Stromal cell of bone marrow (primary cell): Measurements from ENCODE around the gene VMP1.
"Not testable (repeated sequence)": the region's sequence is repeated elsewhere in the genome, so short reads cannot be mapped to it uniquely, and the experiment has no call there.

ENCODE experiments used
- DNase-seq: peaks from one replicate; pipeline ENCODE4 v3.0.0-alpha.2; 2012; ENCODE audit warnings: low read depth

Gene VMP1

DNA sequence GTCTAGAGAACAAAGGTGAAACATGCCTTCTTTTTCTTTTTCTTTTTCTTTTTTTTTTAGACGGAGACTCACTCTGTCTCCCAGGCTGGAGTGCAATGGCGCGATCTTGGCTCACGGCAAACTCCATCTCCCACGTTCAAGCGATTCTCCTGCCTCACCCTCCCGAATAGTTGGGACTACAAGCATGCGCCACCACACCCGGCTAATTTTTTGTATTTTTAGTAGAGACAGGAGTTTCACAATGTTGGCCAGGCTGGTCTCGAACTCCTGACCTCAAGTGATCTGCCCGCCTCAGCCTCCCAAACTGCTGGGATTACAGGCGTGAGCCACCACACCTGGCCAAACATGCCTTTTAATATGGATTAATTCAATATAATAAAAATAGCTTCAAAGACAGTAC, 47.6 kb downstream of the VMP1 start:
- DNase-seq, result not testable (repeated sequence)

DNA sequence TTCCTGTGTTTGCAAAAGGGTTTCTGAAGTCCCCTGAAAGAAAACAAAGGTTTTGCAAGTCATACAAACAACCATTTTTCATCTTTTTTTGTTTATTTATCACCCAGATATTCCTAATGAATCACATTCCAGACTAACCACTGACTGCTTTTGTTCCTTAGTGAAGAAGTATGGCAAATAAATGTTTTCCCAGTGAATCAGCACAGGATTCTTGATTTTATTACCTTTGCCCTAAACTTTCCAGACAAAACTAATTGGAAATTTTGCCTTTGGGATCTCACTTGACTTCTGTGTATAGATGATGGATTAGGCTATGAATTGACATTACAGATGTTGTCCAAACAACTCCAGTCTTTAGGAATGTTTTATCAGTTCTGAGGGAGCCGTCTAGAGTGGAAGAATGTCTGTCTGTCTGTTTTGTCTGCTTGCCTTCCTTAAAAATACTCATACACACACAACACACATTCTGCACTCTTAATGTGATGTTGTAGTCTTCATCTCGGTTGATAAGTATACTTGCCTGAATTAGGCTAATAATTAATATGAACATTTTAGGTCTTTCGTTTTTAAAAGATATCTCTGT, 48.9 kb downstream of the VMP1 start:
- DNase-seq, result peak; percentile 49

DNA sequence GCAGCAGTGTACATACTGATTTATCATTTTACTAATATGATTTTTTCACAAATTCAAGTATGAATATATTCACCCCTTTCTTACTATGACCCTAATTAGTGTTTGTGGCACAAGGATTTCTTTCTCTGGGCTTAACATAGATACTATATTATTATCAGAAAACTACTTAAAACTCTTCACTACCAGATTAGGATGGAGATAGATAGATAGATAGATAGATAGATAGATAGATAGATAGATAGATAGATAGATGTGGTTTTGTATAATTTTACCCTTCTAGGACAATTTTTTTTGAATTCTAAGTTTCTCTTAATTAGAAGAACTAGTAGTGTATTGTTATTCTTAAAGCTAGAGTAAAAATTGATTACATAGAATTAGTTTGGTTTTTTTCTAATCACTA, 49.6 kb downstream of the VMP1 start:
- no peak for DNase-seq

DNA sequence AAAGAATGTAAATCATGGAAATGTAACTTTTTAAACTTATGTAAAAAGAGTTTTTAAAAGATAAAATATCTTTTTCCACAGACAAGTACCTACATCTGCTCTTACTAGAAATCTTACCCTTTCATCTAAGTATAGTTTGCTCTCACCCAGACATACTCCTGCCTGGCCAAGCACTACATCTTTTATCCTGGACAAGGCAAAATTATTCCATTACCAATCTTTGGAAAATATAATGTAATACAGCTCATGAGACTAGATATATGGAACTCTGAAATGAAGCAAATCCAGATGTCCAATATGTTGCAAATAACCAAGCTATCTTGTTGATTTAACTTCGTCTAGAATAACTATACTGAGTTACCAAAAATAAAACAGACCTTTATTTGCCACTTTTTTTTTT, 50.0 kb downstream of the VMP1 start:
- DNase-seq, result no peak

DNA sequence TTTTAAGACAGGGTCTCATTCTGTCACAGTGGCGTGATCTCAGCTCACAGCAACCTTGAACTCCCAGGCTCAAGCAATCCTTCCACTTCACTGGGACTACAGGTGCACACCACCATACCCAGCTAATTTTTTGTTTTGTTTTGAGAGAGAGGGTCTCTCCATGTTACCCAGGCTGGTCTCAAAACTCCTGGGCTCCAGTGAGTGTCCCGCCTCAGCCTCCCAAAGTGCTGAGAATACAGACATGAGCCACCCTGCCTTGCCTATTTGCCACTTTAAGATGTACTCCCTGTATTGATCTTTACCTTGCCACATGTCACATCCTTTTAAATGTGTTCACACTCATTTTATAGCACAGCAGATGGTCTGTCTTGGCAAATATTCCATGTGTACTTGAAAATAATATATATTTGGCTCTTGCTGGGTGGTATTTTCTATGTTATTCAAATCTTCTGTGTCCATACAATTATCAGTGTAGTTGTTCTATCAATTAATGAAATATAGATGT, 50.5 kb downstream of the VMP1 start:
- DNase-seq, result no peak

DNA sequence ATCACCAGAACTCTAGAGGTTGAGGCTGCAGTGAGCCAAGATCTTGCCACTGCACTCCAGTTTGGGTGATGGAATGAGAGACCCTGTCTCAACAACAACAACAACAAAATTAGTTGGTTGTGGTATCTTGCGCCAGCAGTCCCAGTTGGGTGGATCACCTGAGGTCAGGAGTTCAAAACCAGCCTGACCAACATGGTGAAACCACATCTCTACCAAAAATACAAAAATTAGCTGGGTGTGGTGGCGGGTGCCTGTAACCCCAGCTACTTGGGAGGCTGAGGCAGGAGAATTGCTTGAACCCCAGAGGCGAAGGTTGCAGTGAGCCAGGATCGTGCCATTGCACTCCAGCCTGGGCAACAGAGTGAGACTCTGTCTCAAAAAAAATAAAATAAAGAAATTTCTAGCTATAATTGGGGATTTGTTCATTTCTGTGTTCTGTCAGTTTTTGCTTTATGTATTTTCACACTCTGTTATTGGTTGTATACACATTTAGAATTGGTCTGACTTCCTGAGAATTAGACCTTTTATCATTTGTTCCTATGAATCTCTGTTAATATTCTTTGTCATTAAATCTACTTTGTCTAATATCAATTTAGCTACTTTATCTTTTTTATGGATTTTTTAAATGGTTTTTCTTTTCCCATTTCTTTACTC, 51.7 kb downstream of the VMP1 start:
- DNase-seq, result not testable (repeated sequence)

DNA sequence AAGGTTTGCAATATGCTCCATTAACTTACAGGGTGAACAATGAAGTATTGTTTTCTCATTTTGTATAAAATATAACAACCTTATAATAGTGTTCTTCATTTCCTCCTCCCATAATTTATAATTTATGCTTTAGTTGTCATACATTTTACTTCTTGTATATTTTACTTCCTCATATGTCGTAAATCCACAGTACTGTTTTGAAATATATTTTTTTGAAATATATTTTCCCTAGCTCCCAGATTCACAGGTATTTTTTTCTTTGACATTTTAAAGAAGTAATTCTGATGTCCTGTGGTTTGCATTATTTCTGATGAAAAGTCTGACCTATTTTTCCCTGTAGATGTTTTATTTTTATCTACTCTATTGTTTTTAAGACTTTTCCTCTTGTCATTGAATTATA, 52.7 kb downstream of the VMP1 start:
- no peak for DNase-seq

DNA sequence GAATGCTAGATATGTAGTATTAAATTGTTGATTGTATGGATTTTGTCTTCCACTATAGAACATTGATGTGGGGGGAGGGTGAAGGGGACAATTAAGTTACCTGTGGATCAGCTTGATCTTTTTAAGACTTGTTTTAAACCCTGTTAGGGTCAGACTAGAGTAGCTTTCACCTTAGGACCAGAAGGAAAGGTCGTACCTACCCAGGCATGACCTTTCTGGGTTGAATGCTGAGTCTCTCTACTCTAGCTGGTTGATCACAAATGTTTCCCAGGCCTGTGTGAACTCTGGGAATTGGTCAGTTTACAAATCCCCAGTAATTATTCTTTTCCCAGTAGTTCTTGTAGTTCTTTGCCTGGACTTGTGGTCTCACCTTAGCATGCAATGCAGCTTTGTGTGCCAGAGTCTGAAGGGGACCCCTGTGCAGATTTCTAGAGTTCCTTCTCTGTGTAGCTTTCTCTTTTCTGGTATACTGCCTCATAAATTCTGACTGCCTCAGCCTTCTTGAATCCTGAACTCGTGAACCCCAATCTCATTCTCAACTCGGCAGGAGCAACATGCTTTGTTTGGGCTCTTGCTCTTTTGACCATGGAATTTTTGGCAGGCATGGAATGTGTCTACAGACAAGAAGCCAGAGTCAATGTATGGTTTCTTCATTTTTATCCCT, 54.1 kb downstream of the VMP1 start:
- no peak for DNase-seq

DNA sequence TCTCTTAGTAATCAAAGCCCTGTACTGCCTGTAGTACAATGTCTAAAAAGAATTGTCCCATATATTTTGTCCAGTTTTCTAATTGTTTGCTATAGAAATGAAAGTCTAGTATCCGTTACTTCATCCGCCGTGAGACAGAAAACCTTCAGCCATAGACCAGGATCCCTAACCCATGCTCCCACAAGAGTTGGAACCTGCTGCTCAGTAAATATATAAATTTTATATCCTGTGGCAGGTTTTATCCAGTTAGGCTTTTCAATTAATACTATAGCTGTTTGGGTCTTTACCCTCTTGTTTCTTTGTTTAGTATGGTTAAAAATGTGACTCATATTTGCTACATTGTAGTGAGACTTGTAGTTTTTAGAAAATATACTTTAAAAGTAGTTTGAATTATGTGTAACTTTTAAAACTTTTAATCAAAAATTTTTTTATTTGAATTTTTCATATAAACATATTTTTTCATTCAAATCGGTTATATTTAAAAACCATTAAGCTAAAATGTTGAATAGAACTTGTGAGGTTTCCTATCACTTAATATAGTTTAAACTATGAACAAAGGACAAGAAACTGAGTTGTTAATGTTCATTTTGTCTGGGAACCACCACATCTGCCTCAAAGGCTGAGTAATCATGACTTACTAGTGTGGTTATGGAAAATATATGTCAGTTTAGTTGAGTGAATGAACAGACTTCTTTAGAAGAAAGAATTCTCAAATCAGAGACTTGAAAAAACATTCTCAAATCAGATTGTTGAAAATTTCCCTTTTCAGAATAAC, 54.8 kb downstream of the VMP1 start:
- peak; percentile 79 for DNase-seq

DNA sequence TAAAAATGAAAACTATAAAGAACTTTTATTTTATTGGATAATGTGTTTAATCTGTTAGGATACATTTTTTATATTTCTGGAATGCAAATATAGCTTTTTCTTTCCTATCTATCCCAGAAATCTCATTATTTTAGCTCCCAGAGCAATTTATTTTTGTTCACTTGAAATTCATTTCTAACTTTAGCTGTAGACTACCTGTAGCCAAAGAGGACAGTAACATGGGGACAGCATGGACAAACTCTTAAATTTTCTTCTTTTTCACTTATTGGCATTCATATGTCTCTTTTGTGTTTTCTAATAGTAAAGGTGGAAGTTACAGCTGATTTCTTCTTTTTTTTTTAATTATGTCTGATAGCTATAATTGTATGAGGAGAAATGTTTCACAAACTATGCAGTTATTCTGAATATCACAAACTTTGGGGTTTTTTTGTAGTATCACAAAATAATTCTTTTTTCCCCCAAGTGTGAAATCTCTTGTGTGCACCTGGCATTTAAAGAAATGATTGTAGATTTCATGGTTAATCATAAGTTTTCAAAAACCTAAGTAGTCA, 55.4 kb downstream of the VMP1 start:
- DNase-seq, result no peak

DNA sequence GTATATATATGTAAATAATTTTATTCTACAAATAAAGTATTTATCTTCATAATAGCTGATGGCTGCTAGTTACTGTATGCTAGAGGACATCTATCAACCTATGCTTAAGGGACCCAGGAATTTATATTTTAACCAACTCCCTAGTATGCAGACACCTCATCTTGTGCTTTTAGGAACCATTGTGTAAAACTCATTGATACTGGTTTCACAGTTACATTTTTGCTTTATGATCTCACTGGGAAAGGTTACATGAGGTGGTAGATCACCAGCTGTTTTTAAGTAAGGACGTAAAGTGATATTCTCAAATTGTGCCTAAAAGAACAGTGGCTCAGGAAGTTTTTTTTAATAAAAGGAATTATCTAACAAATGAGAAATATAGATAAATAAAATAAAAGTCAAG, 56.4 kb downstream of the VMP1 start:
- peak; percentile 63 for DNase-seq

DNA sequence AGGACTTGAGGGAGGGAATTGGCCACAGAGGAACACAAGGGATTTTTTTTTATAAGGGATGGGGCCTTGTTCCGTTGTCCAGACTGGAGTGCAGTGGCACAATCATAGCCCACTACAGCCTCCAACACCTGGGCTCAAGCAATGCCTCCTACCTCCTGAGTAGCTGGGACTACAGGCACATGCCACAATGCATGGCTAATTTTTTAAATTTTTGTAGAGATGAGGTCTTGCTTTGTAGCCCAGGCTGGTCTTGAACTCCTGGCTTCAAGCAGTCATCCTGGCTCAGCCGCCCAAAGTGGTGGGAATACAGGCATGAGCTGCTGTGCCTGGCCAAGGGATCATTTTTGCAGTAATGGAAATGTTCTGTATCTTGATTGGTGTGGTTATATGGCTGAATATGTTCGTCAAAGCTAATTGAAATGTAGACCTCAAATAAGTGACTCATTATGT, 56.9 kb downstream of the VMP1 start:
- no peak for DNase-seq

DNA sequence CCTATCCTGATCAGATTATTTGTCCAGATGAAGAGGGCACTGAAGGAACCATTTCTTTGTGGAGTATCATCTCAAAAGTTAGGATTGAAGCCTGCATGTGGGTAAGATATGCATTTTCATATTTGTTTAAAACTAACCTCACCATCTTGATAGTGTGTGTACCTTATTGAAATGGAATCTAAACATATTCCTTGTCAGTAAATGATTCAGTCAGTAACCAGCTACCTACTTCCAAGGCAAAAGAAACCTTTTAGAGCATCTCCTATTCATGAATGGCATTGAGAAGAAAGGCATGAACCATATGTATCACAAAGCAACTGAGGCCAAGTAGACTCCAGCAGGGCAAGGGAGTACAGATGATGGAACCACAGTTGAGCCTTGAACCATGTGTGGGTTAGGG, 57.6 kb downstream of the VMP1 start:
- DNase-seq, result no peak

DNA sequence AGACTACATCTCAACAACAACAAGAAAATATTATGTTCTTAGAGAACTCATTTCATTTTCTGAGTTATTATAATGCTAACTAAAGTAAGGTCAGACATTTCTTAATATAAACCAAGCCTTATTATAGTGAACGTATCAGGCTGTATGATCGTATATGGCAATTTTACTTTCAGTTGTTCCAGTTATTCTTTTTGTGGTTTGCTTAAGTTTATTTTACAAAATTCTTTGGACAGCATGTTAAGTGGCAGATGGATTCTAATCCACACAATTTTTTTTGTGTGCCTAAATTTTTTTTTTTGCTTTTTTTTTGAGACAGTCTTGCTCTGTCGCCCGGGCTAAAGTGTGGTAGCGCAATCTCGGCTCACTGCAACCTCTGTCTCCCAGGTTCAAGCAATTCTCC, 59.0 kb downstream of the VMP1 start:
- no peak for DNase-seq

DNA sequence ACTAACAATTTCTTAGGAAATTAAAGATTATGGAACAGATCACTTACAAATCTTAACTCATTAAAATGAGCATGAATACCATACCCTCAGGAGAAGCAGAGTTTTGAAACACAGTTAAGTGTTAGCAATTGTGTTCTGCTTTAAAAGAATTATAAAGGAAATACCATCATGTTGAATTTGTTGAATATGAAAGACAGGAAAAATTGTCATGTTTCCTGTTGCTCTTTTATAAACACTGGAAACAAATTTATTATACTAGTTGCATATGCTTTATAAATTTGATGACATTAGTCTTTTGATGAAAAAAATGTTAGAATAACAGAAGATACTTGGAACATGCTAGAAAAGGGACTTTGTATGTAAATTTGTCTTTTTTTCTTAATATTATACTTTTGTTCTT, 59.7 kb downstream of the VMP1 start:
- no peak for DNase-seq

DNA sequence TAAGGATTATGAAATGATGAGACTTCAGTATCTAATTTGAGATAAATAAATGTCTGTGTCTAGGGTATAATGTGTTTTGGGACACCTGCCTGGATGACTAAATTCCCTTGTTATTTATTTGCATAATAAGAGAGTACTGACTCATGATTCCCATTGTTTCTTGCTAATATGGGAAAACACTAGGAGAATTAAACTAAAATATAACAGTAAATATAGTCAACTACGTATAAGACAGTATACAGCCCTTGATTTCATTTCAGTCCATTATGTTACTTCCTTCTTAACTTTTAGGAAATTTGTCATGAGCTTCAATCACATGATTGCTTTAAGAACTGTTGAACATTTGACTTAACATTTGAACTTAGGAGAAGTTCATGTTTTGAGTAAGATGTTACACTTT, 62.4 kb downstream of the VMP1 start:
- DNase-seq, result no peak

DNA sequence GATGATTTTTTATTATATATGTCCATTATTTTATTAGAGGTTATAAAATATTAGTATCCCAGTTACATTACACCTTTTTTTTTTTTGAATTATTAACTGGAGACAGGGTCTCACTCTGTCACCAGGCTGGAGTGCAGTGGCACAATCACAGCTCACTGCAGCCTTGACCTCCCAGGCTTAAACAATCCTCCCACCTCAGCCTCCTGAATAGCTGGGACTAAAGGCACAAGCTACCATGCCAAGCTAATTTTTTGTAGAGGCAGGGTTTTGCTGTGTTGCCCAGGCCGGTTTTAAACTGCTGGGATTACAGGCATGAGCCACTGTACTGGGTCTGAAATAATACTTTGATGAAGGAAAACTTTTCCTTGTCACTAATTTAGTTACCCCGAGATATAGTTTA, 63.6 kb downstream of the VMP1 start:
- no peak for DNase-seq

DNA sequence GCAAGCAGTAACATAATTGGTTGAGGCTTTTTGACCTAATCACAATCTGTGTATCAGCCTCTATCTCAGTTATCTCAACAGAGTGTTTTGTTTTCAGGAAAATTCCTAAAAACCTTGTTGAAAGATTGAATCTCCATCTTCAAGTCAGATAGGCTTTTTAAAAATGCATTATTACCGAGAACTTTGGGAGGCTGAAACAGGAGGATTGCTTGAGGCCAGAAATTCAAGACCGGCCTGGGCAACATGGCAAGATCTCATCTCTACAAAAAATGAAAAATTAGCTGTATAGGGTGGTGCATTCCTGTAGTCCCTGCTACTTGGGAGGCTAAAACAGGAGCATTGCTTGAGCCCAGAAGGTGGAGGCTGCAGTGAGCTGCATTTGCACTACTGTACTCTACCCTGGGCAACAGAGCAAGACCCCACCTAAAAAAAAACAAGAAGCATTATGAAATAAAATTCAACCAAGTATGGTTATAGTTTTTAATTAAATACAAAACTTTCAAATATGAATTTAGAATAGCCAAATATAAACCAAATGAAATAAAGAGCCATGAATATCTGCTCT, 68.4 kb downstream of the VMP1 start:
- no peak for DNase-seq

DNA sequence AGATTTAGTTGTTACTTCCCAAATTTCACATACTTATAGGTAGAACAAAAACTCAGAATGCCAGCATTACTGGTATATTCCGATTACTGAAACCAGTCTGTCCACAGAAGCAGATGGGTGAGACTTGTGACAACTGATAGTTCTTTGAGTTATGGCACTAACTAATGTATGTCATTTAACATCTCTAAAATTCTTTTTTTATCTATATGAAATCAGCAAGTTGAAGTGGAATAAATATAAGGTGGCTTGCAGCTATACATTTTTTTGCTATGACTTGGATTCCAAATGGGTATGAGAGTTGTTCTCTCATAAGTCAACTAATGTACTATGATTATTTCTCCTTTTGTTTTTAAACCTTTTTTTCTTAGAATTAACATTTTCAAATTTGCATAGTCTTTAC, 69.1 kb downstream of the VMP1 start:
- no peak for DNase-seq

DNA sequence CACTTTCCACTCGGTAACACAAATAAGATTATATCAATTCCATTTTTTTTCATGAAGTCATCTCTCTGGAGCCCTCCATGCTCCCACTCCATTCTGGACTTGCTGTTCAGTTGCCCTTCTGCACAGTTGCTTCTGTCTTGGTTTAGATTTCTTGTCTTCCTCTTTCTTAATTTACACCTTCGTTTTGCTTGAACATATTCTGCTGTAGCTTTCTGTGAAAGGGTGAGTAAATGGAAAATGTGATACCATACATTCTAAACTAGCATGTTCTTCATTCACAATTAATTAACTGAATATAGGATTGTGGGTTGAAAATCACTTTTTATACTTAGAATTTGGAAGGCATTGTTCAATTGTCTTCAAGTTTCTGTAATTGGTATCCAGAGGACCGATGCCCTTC, 69.6 kb downstream of the VMP1 start:
- DNase-seq, result no peak

DNA sequence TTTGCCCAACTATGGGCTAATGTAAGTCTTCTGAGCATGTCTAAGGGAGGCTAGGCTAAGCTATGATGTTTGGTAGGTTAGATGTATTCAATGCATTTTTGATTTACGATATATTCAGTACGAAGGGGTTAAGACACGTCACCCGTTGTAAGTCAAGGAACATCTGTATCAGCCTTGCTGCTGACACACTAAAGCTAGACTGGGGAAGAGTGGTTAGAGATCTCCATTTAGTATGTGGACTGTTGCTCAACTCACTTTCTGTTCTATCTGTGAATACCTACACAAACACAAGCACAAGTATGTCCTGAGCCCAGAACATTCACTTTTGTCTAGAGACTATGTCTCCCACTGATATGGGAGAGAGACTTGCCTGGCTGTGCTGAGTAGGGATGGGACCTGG, 71.5 kb downstream of the VMP1 start:
- DNase-seq, result no peak

DNA sequence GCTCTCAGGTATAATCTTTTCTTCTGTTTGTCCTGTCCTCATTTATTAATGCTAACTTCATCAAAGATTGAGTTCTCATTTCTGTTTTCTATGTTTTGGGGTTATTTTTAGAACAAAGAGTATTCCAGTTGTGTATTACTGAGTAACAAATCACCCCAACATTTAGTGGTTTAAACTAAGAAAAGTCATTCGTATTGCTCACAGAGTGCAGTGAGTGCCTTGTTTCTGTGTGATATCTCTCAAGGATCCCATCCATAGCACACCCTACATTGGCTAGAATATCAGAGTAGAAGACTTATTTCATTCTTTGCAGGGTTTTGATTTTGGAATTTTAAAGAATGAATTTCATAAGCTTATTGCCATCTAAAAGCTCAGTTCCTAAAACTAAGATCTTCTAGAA, 72.1 kb downstream of the VMP1 start:
- DNase-seq, result no peak
